B cell (primary cell): ENCODE measurements around the gene COL4A1. TPM values are rescaled to one million over a fixed set of nuclear protein-coding genes. Genes with fewer than 3 reads are reported as not detected.
"Not testable (repeated sequence)": the region's sequence is repeated elsewhere in the genome, so short reads cannot be mapped to it uniquely, and the experiment has no call there.

Experiments
- ATAC-seq: fragments of 200-7000 bp; cut with Tn5 transposase; one replicate; pipeline ENCODE4 v1.10.0; 2021; ENCODE audit warnings: low read depth, mild to moderate bottlenecking, moderate number of reproducible peaks, moderate library complexity
- CTCF ChIA-PET: fragments of 350-600 bp; sonication (Branson Sonifier 250); formaldehyde crosslinking; loops from one replicate; lab custom pipeline; 2021; ENCODE audit warnings: antibody characterized with exemption, inconsistent platforms; lab: Charles Lee
- POLR2A ChIA-PET: fragments of 350-600 bp; sonication (Branson Sonifier 250); formaldehyde crosslinking; loops from one replicate; lab custom pipeline; 2021; ENCODE audit warnings: antibody characterized with exemption; lab: Charles Lee
- DNase-seq: peaks from one replicate; pipeline ENCODE4 v3.0.0; 2013
- H2AFZ ChIP-seq: 2 replicates; pipeline ENCODE4 v1.6.1; 2012; ENCODE audit warnings: mild to moderate bottlenecking, low read depth, low read length; ENCODE audit not compliant: insufficient read depth, poor library complexity, severe bottlenecking
- H3K27ac ChIP-seq, 2 donors: 1 replicate in 1 of 2; 2 replicates in 1 of 2; pipeline ENCODE4 v1.5.1; 2012 to 2013; ENCODE audit warnings: low read length in 2 of 2, mild to moderate bottlenecking in 2 of 2, moderate library complexity in 1 of 2
- H3K27me3 ChIP-seq, 4 experiments: fragments of 200-600 bp in 1 of 4; sonication (generic) in 1 of 4; replicated peaks in 1 of 4; 1 replicate in 2 of 4; 2 replicates in 2 of 4; pipeline versions ENCODE4 v1.6.1 to v1.7.0; 2013 to 2016; ENCODE audit warnings: low read length in 3 of 4, mild to moderate bottlenecking in 2 of 4, mixed read lengths in 1 of 4, moderate library complexity in 1 of 4; ENCODE audit not compliant: insufficient read depth in 4 of 4, control insufficient read depth in 3 of 4; ENCODE audit errors: control extremely low read depth in 1 of 4
- H3K36me3 ChIP-seq, 2 experiments: replicated peaks in 1 of 2; 1 replicate in 1 of 2; 2 replicates in 1 of 2; pipeline versions ENCODE4 v1.6.1 to v1.7.1; 2013; ENCODE audit warnings: low read length in 1 of 2; ENCODE audit not compliant: insufficient read depth in 2 of 2, control insufficient read depth in 1 of 2; ENCODE audit errors: control extremely low read depth in 1 of 2, extremely low read depth in 1 of 2
- H3K4me1 ChIP-seq, 2 donors: fragments of 200-600 bp in 1 of 2; sonication (generic) in 1 of 2; 1 replicate in 1 of 2; 2 replicates in 1 of 2; pipeline versions ENCODE4 v1.5.1 to v1.6.1; 2013 to 2017; ENCODE audit warnings: low read length in 2 of 2; ENCODE audit not compliant: control insufficient read depth in 2 of 2, insufficient read depth in 2 of 2
- H3K4me2 ChIP-seq: replicated peaks from 2 replicates; pipeline ENCODE3; 2012; ENCODE audit warnings: mild to moderate bottlenecking, low read depth, low read length; ENCODE audit not compliant: poor library complexity, severe bottlenecking
- H3K4me3 ChIP-seq, 5 experiments: fragments of 200-600 bp in 1 of 5; sonication (generic) in 1 of 5; 1 replicate in 3 of 5; 2 replicates in 2 of 5; pipeline versions ENCODE4 v1.5.1 to v1.7.0; 2011 to 2016; ENCODE audit warnings: low read length in 4 of 5, mild to moderate bottlenecking in 4 of 5, low read depth in 2 of 5, control low read depth in 1 of 5, moderate library complexity in 1 of 5; ENCODE audit not compliant: insufficient read depth in 1 of 5; ENCODE audit errors: control extremely low read depth in 1 of 5, extremely low read depth in 1 of 5
- H3K79me2 ChIP-seq: fragments of 200-600 bp; sonication (generic); one replicate; pipeline ENCODE4 v1.6.0; 2016; ENCODE audit warnings: low read length; ENCODE audit not compliant: control insufficient read depth, insufficient read depth
- H3K9ac ChIP-seq: fragments of 200-600 bp; sonication (generic); 2 replicates; pipeline ENCODE4 v1.6.1; 2017; ENCODE audit warnings: mild to moderate bottlenecking, low read length, moderate library complexity
- H3K9me3 ChIP-seq, 3 donors: one replicate each; pipeline versions ENCODE4 v1.6.1 to v1.7.1; 2013; ENCODE audit warnings: low read length in 2 of 3; ENCODE audit not compliant: control insufficient read depth in 2 of 3, insufficient read depth in 1 of 3; ENCODE audit errors: control extremely low read depth in 1 of 3
- H4K20me1 ChIP-seq: 2 replicates; pipeline ENCODE4 v1.6.0; 2012; ENCODE audit warnings: mild to moderate bottlenecking, low read length; ENCODE audit not compliant: insufficient read depth, control insufficient read depth, poor library complexity, severe bottlenecking
- H3K27ac Mint-ChIP-seq: one replicate; pipeline ENCODE4 v1.8.0; 2021; ENCODE audit warnings: mixed read lengths
- H3K27me3 Mint-ChIP-seq: one replicate; pipeline ENCODE4 v1.8.0; 2021; ENCODE audit warnings: mixed read lengths
- H3K4me1 Mint-ChIP-seq: one replicate; pipeline ENCODE4 v1.8.0; 2021; ENCODE audit warnings: mixed read lengths
- H3K4me3 Mint-ChIP-seq: one replicate; pipeline ENCODE4 v1.8.0; 2021; ENCODE audit warnings: mixed read lengths
- H3K9me3 Mint-ChIP-seq: one replicate; pipeline ENCODE4 v1.8.0; 2022; ENCODE audit warnings: mixed read lengths; ENCODE audit not compliant: insufficient read depth
- CTCF ChIP-seq: fragments of 200-600 bp; IDR thresholded peaks from one replicate; pipeline ENCODE4 v1.8.0; 2022; ENCODE audit warnings: antibody characterized with exemption, mild to moderate bottlenecking
- EZH2 ChIP-seq: IDR thresholded peaks from 2 replicates; pipeline ENCODE4 v1.6.1; 2012; ENCODE audit warnings: borderline replicate concordance, low read depth, mild to moderate bottlenecking, moderate library complexity, low read length; ENCODE audit not compliant: insufficient read depth, poor library complexity, severe bottlenecking
- WGBS: methylation state at CpG from one replicate; pipeline ENCODE4 v1.1.5; 2013; ENCODE audit warnings: missing lambda C conversion rate; ENCODE audit not compliant: insufficient coverage; 5-methylcytosine and 5-hydroxymethylcytosine counted together
- intact Hi-C: fragments of 100-400 bp; cut with micrococcal nuclease; formaldehyde crosslinking; loops from one replicate; pipeline ENCODE4 v1.10.0; 2022
- polyA plus RNA-seq: library from polyadenylated mRNA; depleted of rRNA; stranded (reverse); fragments of >200 nt; gene quantifications from 2 replicates; pipeline ENCODE4 v1.2.3, GENCODE V29; 2012
- total RNA-seq, 2 donors: library from RNA; stranded (reverse); fragments of 120-200 nt in 1 of 2; gene quantifications; 1 replicate in 1 of 2; 2 replicates in 1 of 2; pipeline versions ENCODE4 v1.2.3 to v1.2.4, GENCODE V29; 2013 to 2022

Gene COL4A1
- total and polyA plus RNA-seq, 2 donors (not counting 1 experiment from before 2014, with no cell fraction given) = not detected

GRCh38 chr13:110113284-110113764 lies 193.6 kb downstream of the COL4A1 start:
- no peak overlapping the region for H3K27ac ChIP-seq
- H3K27ac Mint-ChIP-seq = no peak overlapping the region
- H3K27me3 ChIP-seq = peaks cover 0 to 10% (median 3%) of the 10 kb centered on the region in 4 experiments
- DNase-seq (no peak), ATAC-seq (no peak)
- H3K27me3 Mint-ChIP-seq = peaks cover 13% of the 10 kb centered on the region
- no peak overlapping the region for H3K4me3 Mint-ChIP-seq
- no peaks in the 10 kb centered on the region for H3K4me1 ChIP-seq
- no peaks in the 10 kb centered on the region for H3K9me3 Mint-ChIP-seq
- no peak overlapping the region for H3K4me3 ChIP-seq
- intact Hi-C loops = no loop called here
- 54% methylated on average over 1 of the region's 2 CpGs for WGBS
- no peak overlapping the region for H3K4me2 ChIP-seq
- H3K4me1 Mint-ChIP-seq = no peaks in the 10 kb centered on the region
- H3K9me3 ChIP-seq = peaks cover 0 to 3% (median 0%) of the 10 kb centered on the region in 3 donors
- CTCF ChIA-PET = interaction anchor here (0.8 to 1.3 kb wide), 2 partner anchors 11 to 1151 kb away, joined by 3 to 4 read pairs; no protein-coding TSS in a partner anchor
- H3K79me2 ChIP-seq = no peaks in the 10 kb centered on the region
- no peaks in the 10 kb centered on the region for H3K36me3 ChIP-seq
- POLR2A ChIA-PET = no interaction called here
- no peak overlapping the region for H2AFZ ChIP-seq
- no peak overlapping the region for H3K9ac ChIP-seq
- no peaks in the 10 kb centered on the region for H4K20me1 ChIP-seq
- TF ChIP-seq CTCF (no peak), EZH2 (no peak)

DNA sequence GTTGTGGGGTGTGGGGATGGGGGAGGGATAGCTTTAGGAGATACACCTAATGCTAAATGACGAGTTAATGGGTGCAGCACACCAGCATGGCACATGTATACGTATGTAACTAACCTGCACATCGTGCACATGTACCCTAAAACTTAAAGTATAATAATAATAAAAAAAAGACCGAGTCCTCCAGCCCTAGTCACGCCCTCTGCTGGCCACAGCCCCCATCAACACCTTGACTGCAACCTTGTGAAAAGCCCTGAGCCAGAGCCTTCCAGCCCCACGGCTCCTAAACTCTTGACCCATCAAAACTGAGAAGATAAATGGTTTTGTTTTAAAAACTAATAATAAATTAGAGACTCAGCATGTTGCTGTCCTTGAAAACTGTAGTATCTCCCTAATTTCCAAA lies 194.6 kb downstream of the COL4A1 start:
- no CpG with 5 or more reads among the region's 6 CpGs for WGBS
- H3K9ac ChIP-seq, intact Hi-C loops, H4K20me1 ChIP-seq, H3K4me1 Mint-ChIP-seq, H3K36me3 ChIP-seq, H3K27ac Mint-ChIP-seq, POLR2A ChIA-PET, H3K79me2 ChIP-seq, H3K4me1 ChIP-seq, DNase-seq, H3K4me3 Mint-ChIP-seq, H3K27ac ChIP-seq, H3K4me3 ChIP-seq, H3K9me3 Mint-ChIP-seq, ATAC-seq, H3K9me3 ChIP-seq, H3K4me2 ChIP-seq, H2AFZ ChIP-seq, CTCF ChIA-PET, H3K27me3 ChIP-seq: not testable (repeated sequence)
- peaks cover 13% of the 10 kb centered on the region for H3K27me3 Mint-ChIP-seq
